ENCODE measurements around the gene PTPN21. TPM values are rescaled to one million over a fixed set of nuclear protein-coding genes. Genes with fewer than 3 reads are reported as not detected.

The PTPN21 gene
- total and polyA plus RNA-seq, 2 experiments from 2014 or later, result 8.1 to 16.3 TPM

DNA sequence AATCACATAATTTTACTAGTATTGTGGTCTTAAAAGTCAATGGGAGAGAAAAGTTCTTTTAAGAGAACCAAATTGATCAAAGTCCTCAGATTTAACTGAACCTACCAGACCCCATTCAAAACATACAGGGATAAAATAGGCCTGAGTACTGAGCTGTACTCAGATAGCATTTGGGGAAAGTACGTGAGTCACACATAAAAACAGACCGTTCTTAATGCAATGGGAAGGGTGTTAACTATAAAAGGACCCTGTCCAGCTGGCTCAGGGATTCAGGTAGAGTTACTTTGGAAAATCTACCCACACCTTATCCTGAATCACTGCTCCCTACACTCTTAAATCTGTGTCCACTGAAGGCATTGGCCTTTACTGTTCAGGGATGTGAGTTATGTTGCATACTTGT is 78.0 kb downstream of the PTPN21 start:
- H2AFZ ChIP-seq, result no peak overlapping the region
- H3K27me3 ChIP-seq, result no peaks in the 10 kb centered on the region
- peaks cover 16% of the 10 kb centered on the region for H3K4me1 ChIP-seq (ENCODE audit: insufficient read depth)
- no peak for TF ChIP-seq EZH2phosphoT487 (IDR thresholded peaks at IDR 0.05; ENCODE audit: low read depth, severe bottlenecking, unreplicated experiment)
- no peak for TF ChIP-seq EZH2 (IDR thresholded peaks at IDR 0.05; ENCODE audit: borderline replicate concordance)
- no peak for TF ChIP-seq CTCF (IDR thresholded peaks at IDR 0.05; ENCODE audit: poor library complexity)
- no peak overlapping the region for H3K4me2 ChIP-seq
- 63% methylated on average over 2 of the region's 2 CpGs for WGBS (ENCODE audit: low lambda C conversion rate, missing lambda C conversion rate)
- H3K79me2 ChIP-seq, result peaks cover 9% of the 10 kb centered on the region
- H3K9me3 ChIP-seq (ENCODE audit: low read depth), result no peaks in the 10 kb centered on the region
- no peaks in the 10 kb centered on the region for H3K9me2 ChIP-seq (replicated peaks; ENCODE audit: insufficient read depth)
- H4K20me1 ChIP-seq (ENCODE audit: insufficient read depth, poor library complexity, severe bottlenecking), result no peaks in the 10 kb centered on the region
- no peak overlapping the region for H3K4me3 ChIP-seq
- H3K27ac ChIP-seq, result peak overlapping the region; percentile 93
- no peaks in the 10 kb centered on the region for H3K36me3 ChIP-seq (replicated peaks; ENCODE audit: insufficient read depth, low read depth)
- no peak for DNase-seq (ENCODE audit: low spot score)

DNA sequence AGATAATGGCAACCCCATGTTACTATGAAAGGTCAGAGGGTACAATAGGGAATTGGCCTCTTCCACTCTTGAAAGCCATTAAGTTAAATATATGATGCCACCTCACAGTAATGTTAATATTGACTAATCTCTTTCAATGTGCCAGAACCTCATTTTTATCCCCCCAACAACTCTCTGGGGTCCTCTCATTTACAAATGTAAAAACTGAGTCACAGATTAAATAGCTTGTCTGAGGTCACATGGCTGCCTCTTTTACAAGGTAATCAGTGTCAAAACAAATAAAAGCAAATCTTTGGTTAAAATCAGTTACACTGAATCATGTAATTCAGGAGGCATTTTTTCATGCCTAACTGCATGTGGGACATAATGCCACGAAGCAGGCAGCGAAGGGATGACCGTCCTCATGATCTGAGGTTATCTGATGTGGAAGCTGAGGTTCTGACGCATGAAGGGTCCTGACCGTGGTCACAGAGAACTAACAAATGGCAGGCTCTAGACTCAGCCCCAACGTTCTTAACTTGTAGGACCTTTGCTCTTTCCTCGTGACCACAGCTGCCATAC is 78.5 kb downstream of the PTPN21 start:
- no peaks in the 10 kb centered on the region for H4K20me1 ChIP-seq (ENCODE audit: insufficient read depth, poor library complexity, severe bottlenecking)
- H3K4me1 ChIP-seq (ENCODE audit: insufficient read depth), result peaks cover 16% of the 10 kb centered on the region
- no peak for TF ChIP-seq EZH2 (IDR thresholded peaks at IDR 0.05; ENCODE audit: borderline replicate concordance)
- no peak for TF ChIP-seq CTCF (IDR thresholded peaks at IDR 0.05; ENCODE audit: poor library complexity)
- TF ChIP-seq EZH2phosphoT487 (IDR thresholded peaks at IDR 0.05; ENCODE audit: low read depth, severe bottlenecking, unreplicated experiment), result no peak
- H3K79me2 ChIP-seq, result peaks cover 12% of the 10 kb centered on the region
- H3K4me3 ChIP-seq, result no peak overlapping the region
- no peaks in the 10 kb centered on the region for H3K9me3 ChIP-seq (ENCODE audit: low read depth)
- DNase-seq (ENCODE audit: low spot score), result no peak
- no peak overlapping the region for H2AFZ ChIP-seq
- no peak overlapping the region for H3K4me2 ChIP-seq
- no peaks in the 10 kb centered on the region for H3K36me3 ChIP-seq (replicated peaks; ENCODE audit: insufficient read depth, low read depth)
- H3K27me3 ChIP-seq, result no peaks in the 10 kb centered on the region
- peak overlapping the region; percentile 93 for H3K27ac ChIP-seq
- no peaks in the 10 kb centered on the region for H3K9me2 ChIP-seq (replicated peaks; ENCODE audit: insufficient read depth)
- 76% methylated on average over 7 of the region's 7 CpGs for WGBS (ENCODE audit: low lambda C conversion rate, missing lambda C conversion rate)

- Histone ChIP-seq H3K4me3 (no peak overlapping the region), H3K79me2 (peaks cover 12% of the 10 kb centered on the region), H3K9me3 (ENCODE audit: low read depth) (no peaks in the 10 kb centered on the region), H4K20me1 (ENCODE audit: insufficient read depth, poor library complexity, severe bottlenecking) (no peaks in the 10 kb centered on the region), H3K4me1 (ENCODE audit: insufficient read depth) (peaks cover 16% of the 10 kb centered on the region), H3K36me3 (replicated peaks; ENCODE audit: insufficient read depth, low read depth) (no peaks in the 10 kb centered on the region), H3K4me2 (peak overlapping the region; percentile 59), H2AFZ (no peak overlapping the region), H3K27ac (peak overlapping the region; percentile 93), H3K27me3 (no peaks in the 10 kb centered on the region), H3K9me2 (replicated peaks; ENCODE audit: insufficient read depth) (no peaks in the 10 kb centered on the region)
- TF ChIP-seq EZH2 (IDR thresholded peaks at IDR 0.05; ENCODE audit: borderline replicate concordance) (no peak), CTCF (IDR thresholded peaks at IDR 0.05; ENCODE audit: poor library complexity) (no peak), EZH2phosphoT487 (IDR thresholded peaks at IDR 0.05; ENCODE audit: low read depth, severe bottlenecking, unreplicated experiment) (no peak)
- WGBS (ENCODE audit: low lambda C conversion rate, missing lambda C conversion rate), result 20% methylated on average over 1 of the region's 1 CpG
- peak; percentile 65 for DNase-seq (ENCODE audit: low spot score)
These were observed 81.0 kb downstream of the PTPN21 start for GRCh38 chr14:88473791-88474190.
